ENCODE measurements around the gene CLIP1.
A peak's percentile ranks its signal among the peaks of the same experiment; 100 is the strongest.
"Not testable (repeated sequence)": the region's sequence is repeated elsewhere in the genome, so short reads cannot be mapped to it uniquely, and the experiment has no call there.

The CLIP1 gene

GRCh38 chr12:122394626-122395194 lies 27.8 kb downstream of the CLIP1 start:
- DNase-seq: no peak

- peak; percentile 13 for DNase-seq
Observed at GRCh38 chr12:122393817-122394216, 28.7 kb downstream of the CLIP1 start.

- no peak for DNase-seq
Observed at GRCh38 chr12:122392411-122392810, 30.1 kb downstream of the CLIP1 start.

- no peak for DNase-seq
Observed at GRCh38 chr12:122389677-122390076, 32.8 kb downstream of the CLIP1 start.

- no peak for DNase-seq
Observed at GRCh38 chr12:122387887-122388286, 34.6 kb downstream of the CLIP1 start.

GRCh38 chr12:122385171-122386016 lies 37.1 kb downstream of the CLIP1 start:
- no peak for DNase-seq

- DNase-seq: no peak
Observed at GRCh38 chr12:122382919-122383350, 39.5 kb downstream of the CLIP1 start.

GRCh38 chr12:122381021-122381420 lies 41.4 kb downstream of the CLIP1 start:
- no peak for DNase-seq

- not testable (repeated sequence) for DNase-seq
Observed at GRCh38 chr12:122376751-122377150, 45.7 kb downstream of the CLIP1 start.

- no peak for DNase-seq
Observed at GRCh38 chr12:122374707-122375106, 47.8 kb downstream of the CLIP1 start.

- no peak for DNase-seq
Observed at GRCh38 chr12:122371475-122372045, 50.9 kb downstream of the CLIP1 start.

GRCh38 chr12:122368361-122369073 lies 54.0 kb downstream of the CLIP1 start:
- no peak for DNase-seq

GRCh38 chr12:122367632-122368031 lies 54.8 kb downstream of the CLIP1 start:
- DNase-seq: not testable (repeated sequence)

- DNase-seq: no peak
Observed at GRCh38 chr12:122366685-122367475, 55.6 kb downstream of the CLIP1 start.

GRCh38 chr12:122365226-122365625 lies 57.2 kb downstream of the CLIP1 start:
- DNase-seq: not testable (repeated sequence)

- no peak for DNase-seq
Observed at GRCh38 chr12:122363782-122364181, 58.7 kb downstream of the CLIP1 start.

GRCh38 chr12:122362755-122363154 lies 59.7 kb downstream of the CLIP1 start:
- DNase-seq: no peak

- DNase-seq: not testable (repeated sequence)
Observed at GRCh38 chr12:122358403-122358802, 64.1 kb downstream of the CLIP1 start.

- DNase-seq: not testable (repeated sequence)
Observed at GRCh38 chr12:122357536-122357935, 64.9 kb downstream of the CLIP1 start.

GRCh38 chr12:122356991-122357390 lies 65.5 kb downstream of the CLIP1 start:
- DNase-seq: not testable (repeated sequence)

GRCh38 chr12:122356192-122356635 lies 66.3 kb downstream of the CLIP1 start:
- DNase-seq: peak; percentile 65

GRCh38 chr12:122355706-122356105 lies 66.8 kb downstream of the CLIP1 start:
- no peak for DNase-seq

Data from CD4-positive, alpha-beta T cell treated with Interleukin-17A for 4 hours (primary cell).